Measurements from ENCODE around the gene KSR1.
"Not testable (repeated sequence)": the region's sequence is repeated elsewhere in the genome, so short reads cannot be mapped to it uniquely, and the experiment has no call there.

KSR1 gene

DNA sequence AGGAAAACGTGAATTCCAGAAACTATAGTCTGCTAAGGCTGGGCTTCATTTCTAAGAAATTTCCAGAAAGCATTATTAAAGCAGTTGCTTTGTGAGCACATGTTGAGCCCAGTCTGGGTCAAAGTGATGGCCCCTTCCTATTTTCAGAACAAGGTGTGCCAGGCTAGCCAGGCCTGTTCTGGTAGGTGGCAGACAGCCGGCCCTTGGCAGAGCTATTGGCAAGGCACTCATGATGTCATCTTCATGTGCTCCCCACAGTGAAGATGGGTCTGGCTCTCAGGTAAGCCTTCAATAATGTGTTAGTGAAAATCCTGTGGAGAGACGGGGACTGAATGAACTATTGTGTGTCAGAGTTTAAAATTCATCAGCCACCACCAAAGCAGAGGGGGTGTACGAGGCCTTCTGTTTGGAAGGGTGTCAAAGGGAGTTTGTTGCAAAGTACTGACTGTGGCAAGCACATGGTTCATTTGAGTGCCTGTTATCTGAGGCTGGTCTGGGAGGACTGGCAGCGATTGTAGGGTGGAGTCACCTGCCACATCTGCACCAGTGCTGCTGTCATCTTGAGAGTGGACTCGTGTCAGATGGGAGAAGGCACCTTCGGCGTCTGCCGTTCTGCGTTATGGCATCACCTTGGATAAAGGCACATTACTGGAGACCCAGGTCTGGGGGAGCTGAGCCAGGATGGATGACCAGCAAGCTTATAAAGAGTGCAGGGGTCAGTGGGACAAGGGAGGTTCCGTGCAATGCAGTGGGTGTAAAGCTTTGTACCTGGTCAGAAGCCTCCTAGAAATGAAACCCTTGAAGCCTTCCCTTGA is 43.4 kb downstream of the KSR1 start:
- ATAC-seq (no peak), DNase-seq (no peak)
- Mint-ChIP-seq H3K9me3 (peaks cover 15 to 18% of the 10 kb centered on the region in 2 donors), H3K27me3 (no peaks in the 10 kb centered on the region), H3K4me3 (no peak overlapping the region), H3K27ac (no peak overlapping the region), H3K4me1 (peaks cover 50% of the 10 kb centered on the region)

DNA sequence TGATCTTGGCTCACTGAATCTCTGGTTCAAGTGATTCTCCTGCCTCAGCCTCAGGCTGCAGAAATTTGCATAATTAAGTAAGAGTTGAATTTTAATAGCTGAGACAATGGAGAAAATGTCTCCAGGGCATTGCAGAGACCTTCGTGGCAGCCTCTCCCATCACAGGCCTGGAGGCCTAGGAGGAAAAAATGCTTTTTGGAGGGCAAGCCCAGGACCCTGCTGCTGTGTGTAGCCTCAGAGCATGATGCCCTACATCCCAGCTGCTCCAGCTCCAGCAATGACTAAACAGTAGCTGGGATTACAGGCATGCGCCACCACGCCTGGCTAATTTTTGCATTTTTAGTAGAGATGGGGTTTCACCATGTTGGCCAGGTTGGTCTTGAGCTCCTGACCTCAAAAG is 45.1 kb downstream of the KSR1 start:
- not testable (repeated sequence) for DNase-seq, H3K27me3 Mint-ChIP-seq, ATAC-seq, H3K27ac Mint-ChIP-seq, H3K4me3 Mint-ChIP-seq
- peaks cover 15 to 18% of the 10 kb centered on the region in 2 donors for H3K9me3 Mint-ChIP-seq
- peaks cover 50% of the 10 kb centered on the region for H3K4me1 Mint-ChIP-seq

DNA sequence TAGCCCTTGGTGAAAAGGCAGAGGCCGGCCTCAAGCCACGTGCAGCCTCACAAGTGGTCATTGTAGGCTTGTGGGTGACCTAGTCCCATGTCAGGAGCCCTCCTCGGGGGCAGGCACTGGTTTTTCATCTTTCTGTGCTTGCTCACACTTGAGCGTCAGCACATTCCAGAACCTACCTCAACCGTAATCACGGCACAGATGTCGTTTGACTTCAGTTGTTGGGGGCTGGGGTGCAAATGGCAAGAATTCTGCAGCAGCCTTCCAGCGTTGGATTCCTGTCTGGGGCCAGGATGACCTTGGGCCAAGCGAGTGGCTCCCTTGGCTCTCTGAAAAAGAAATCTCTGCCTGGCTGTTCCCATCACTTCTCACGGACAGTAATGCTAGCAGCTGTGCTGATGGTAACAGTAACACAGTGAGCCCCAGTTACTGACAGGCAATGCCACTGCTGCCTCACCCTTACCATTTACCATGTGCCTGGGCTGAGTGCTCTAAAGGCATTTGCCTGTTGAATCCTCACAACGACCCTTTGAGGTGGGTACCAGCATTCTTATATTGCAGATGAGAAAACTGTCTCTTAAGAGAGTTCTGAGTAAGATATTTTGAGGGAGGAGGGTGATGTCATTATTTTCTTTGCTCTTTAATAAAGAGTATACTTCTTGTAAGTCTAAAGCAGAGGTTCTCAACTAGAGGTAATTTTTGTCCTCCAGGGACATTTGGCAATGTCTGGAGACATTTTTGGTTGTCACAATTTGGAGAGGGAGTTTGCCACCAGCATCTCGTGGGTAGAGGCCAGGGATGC is 46.5 kb downstream of the KSR1 start:
- Mint-ChIP-seq H3K27ac (peak overlapping the region in 1 of 2 donors; percentile 61), H3K9me3 (peaks cover 15 to 18% of the 10 kb centered on the region in 2 donors)

DNA sequence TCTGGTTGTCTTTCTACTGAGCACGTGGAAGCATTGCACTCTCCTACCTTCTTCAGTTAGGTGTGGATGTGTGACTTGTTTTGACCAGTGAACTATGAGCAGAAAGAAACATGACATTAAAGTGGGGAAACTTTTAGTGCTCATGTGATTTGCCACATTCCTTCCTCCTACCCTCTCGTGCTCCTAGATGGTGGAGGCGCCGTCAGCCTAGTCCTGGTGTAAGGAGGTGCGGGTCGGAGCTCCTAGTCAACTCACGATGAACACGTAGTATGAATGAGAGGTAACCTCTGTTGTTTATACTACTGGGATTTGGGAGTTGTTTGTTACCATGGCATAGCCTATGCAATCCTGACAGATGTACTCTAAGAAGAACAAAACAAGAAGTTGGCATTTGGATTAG is 47.4 kb downstream of the KSR1 start:
- Mint-ChIP-seq H3K4me3 (no peak overlapping the region), H3K9me3 (peaks cover 15 to 18% of the 10 kb centered on the region in 2 donors), H3K4me1 (peaks cover 54% of the 10 kb centered on the region), H3K27me3 (no peaks in the 10 kb centered on the region), H3K27ac (no peak overlapping the region)
- no peak for DNase-seq
- ATAC-seq = no peak

More for the DNA sequence above, 46.5 kb downstream of the KSR1 start:
- Mint-ChIP-seq H3K4me1 (peaks cover 53% of the 10 kb centered on the region), H3K4me3 (no peak overlapping the region), H3K27me3 (no peaks in the 10 kb centered on the region)
- no peak for ATAC-seq
- DNase-seq = no peak

DNA sequence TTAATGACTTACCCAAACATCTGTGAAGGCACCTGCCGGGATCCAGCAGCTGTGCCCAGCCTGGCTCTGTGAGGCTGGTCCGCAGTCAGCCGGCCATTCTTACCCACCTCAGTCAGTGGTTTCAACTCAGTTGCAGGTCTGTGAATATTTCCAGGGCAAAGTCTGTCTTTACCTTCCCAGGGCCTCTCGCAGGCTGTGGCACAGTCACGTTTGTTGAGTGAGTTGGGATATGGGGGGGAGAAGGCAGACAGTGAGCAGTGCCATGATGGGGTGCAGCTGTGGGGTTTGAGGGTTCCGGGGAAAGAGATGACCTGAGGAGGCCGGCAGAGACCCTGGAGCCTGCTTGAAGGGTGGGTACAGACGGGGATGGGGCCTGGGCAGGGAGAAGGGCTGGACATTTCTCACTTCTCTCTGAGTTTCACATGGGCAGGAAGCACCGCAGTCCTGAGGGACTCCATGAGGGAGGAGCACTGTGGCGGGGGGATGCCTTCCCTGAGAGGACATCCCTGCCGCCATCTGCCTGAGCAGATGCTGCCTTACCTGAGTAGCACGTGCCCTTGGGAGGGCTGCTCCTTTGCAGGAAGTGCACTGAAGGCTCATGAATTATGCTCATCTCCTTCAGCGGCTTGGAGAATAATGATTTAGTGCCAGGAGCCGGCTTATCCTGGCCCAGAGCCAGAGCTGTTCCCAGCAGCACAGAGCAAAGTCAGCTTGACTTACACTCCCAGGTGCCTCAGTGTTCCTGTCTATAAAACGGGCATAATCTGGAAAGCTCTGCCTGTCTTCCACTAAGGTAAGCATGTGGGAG is 48.1 kb downstream of the KSR1 start:
- ATAC-seq (no peak), DNase-seq (no peak)
- H3K27ac Mint-ChIP-seq = peak overlapping the region in 1 of 2 donors; percentile 7
- H3K9me3 Mint-ChIP-seq = peaks cover 15 to 17% of the 10 kb centered on the region in 2 donors
- peaks cover 51% of the 10 kb centered on the region for H3K4me1 Mint-ChIP-seq
- H3K27me3 Mint-ChIP-seq = no peaks in the 10 kb centered on the region
- H3K4me3 Mint-ChIP-seq = no peak overlapping the region

DNA sequence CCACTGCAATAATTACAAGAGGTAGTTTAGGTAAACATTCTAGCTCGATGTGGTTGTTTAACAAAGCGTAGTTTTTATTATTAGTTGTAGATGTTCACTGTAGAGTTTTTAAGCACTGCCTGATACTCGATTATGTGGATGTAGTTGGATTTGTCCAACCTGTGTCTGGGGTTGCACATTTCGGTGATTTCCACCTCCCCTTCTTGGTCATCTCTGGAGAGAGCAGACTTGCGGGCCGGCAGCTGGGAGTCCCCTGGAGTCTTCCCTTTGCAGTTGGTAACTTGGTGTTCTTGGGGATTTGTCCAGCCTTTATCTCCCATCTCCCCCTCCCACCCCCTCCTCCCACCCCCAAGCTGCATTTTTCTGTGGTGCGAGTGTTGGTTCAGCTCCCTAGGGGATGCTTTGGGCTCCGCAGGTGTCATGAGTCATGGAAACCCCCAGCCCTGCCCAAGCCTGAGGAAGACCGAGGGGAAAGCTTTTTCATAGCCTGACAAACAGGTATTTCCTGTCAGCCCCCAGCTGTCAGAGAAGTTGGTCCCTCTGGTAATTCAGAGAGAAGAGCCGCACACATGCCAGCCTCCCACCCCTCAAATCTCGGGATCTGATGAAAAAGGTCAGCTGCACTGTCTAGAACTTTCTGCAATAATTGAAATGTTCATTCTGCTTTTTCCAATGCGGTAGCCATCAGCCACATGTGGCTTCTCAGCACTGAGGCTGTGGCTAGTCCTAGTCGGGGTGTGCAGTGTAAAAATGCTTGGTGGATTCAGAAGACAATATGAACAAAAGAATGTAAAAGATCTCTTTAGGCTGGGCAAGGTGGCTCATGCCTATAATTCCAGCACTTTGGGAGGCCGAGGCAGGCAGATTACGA is 50.3 kb downstream of the KSR1 start:
- peaks cover 0 to 3% of the 10 kb centered on the region in 2 donors for H3K9me3 Mint-ChIP-seq
- H3K4me3 Mint-ChIP-seq = peak overlapping the region; percentile 45 to 64
- H3K4me1 Mint-ChIP-seq = peaks cover 69% of the 10 kb centered on the region
- peak overlapping the region; percentile 50 to 69 for H3K27ac Mint-ChIP-seq
- no peaks in the 10 kb centered on the region for H3K27me3 Mint-ChIP-seq
- peak in 1 of 2 donors; percentile 15 for DNase-seq
- peak; percentile 72 for ATAC-seq

DNA sequence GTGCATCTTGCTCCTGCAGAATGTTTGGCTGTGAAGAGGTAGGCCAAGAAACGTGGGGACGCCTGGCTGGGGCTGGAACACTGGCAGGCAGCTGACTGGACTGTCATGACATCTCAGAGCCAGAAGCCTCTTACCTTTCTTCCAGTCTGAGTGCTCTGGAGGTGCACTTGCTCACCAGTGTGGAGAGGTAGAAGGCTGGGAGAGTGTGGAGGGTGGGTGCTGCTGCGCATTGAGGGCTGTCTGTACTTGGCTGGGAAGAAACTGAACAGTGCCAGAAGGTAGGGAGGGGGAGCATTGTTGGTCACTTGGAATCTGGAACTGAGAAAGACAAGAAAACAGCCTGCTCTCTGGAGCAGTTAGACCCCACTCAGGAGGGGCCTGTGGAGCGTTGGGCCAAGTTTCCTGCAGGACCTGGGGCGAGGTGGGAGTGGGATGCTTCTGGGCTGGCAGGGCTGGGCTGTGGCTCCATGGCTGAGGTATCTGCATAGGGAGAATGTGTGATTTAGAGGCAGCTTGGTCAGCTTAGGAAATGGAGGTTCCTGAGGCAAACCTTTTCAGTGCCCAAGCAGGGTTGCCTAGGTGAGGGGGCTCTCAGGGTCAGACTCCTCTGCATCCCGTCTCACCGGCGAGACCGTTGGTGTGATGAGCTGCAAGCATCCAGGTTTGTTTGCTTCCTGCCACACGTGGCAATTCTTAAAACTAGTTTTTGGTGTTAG is 55.1 kb downstream of the KSR1 start:
- H3K4me1 Mint-ChIP-seq = peaks cover 53% of the 10 kb centered on the region
- H3K27me3 Mint-ChIP-seq = no peaks in the 10 kb centered on the region
- peak overlapping the region in 1 of 2 donors; percentile 71 for H3K27ac Mint-ChIP-seq
- ATAC-seq = no peak
- no peak for DNase-seq
- H3K9me3 Mint-ChIP-seq = no peaks in the 10 kb centered on the region
- no peak overlapping the region for H3K4me3 Mint-ChIP-seq

DNA sequence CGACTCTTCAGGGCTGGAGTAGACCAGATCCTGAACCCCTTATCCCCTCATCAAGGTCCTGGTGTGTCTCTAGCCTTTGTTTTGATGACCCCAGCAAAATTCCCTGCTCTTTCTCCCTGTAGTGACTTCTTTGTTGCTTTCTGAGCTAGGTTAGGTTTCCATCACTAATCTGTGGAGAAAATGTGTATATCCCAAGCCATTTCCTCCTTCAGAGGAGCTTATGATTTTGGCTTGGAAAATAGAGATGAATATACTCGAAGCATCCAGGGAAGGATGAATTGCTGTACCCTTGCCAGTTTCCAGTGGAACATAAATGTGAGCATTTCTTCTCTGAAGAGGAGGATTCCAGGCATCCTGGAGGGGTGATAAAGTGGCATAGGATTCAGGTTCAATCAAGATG is 55.8 kb downstream of the KSR1 start:
- ATAC-seq = no peak
- H3K4me1 Mint-ChIP-seq = peaks cover 47% of the 10 kb centered on the region
- no peaks in the 10 kb centered on the region for H3K9me3 Mint-ChIP-seq
- H3K4me3 Mint-ChIP-seq = no peak overlapping the region
- H3K27ac Mint-ChIP-seq = no peak overlapping the region
- no peak for DNase-seq
- H3K27me3 Mint-ChIP-seq = no peaks in the 10 kb centered on the region

DNA sequence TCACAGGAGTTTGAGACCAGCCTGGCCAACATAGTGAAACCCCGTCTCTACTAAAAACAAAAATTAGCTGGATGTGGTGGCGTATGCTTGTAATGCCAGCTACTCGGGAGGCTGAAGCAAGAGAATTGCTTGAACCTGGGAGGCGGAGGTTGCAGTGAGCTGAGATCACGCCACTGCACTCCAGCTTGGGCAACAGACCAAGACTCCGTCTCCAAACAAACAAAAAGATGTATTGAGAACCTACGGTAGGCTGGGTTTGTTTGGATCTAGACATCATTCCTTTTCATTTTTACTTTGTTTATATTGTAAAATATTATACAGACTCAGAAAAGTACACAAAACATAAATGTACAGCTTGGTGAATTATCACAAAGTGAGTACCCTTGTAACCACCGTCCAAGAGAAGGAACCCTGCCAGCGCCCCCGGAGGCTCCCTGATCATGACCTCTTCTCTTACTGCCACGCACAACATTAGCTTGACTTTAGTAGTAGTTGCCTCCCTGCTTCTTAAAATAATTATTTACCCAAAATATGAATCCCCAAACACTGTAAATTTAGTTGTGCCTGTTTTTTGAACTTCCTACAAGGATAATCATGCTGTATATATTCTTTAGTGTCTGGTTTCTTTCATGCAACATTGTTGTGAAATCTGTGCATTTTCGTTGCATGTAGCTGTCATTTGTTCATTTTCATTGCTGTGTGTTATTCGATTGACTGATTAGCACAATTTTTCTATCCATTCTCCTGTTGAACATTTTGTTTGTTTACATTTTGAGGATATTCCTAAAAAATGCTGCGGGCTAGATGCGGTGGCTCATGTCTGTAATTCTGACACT is 56.5 kb downstream of the KSR1 start:
- no peak for ATAC-seq
- no peaks in the 10 kb centered on the region for H3K9me3 Mint-ChIP-seq
- H3K27ac Mint-ChIP-seq = no peak overlapping the region
- no peaks in the 10 kb centered on the region for H3K27me3 Mint-ChIP-seq
- no peak overlapping the region for H3K4me3 Mint-ChIP-seq
- H3K4me1 Mint-ChIP-seq = peaks cover 49% of the 10 kb centered on the region
- DNase-seq = no peak

DNA sequence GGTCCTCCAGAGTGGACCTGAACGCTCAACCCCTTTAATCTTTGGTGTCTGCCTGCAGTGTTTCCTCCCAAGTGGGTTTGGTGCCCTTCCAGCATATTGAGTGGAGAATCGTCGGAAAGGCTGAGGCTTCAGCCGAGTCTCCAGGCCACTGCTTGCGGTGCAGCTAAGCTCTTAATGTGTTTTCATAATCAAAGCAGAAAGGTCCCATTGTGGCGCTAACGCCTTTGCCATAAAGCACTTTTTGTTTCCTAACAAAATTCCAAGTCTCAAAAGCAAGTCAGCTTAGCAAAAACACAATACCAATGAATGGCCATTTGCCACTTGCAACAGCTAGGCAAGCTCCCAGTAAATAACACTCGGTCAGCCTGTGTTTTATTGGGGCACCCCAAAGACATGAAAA is 57.6 kb downstream of the KSR1 start:
- DNase-seq = no peak
- no peak for ATAC-seq
- Mint-ChIP-seq H3K4me1 (peaks cover 54% of the 10 kb centered on the region), H3K27me3 (no peaks in the 10 kb centered on the region), H3K9me3 (no peaks in the 10 kb centered on the region), H3K27ac (no peak overlapping the region), H3K4me3 (no peak overlapping the region)

DNA sequence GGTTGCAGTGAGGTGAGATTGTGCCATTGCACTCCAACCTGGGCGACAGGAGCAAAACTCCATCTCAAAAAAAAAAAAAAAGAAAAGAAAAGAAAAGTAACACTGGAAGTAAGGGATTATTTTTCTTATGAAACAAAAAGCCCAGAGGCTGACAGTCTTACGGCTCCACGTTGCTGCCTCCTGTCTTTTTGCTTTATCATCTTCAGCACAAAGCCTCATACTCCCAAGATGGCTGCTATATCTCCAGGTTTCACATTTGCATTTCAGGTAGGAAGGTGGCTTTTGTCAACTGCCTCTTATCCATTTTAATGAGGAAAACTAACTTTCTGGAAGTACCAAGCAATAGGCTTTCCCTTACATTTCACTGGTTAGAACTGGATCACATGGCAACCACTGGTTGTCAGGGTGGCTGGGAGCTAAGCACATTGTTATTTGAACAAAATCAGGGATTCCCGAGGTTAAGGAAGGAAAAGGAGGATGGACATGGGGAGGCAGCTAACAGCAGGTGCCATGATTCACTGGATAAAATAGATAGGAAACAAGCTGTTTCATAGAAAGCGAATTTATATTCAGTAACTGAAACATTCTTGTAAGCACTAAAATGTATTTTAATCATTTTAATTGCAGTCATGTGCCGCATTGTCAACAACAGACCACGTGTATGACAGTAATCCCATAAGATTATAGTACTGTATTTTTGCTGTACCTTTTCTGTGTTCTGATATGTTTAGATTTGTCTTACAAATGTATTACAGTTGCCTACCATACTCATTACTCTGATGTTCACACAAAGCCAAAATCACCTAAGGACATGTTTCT is 58.6 kb downstream of the KSR1 start:
- DNase-seq = no peak
- Mint-ChIP-seq H3K27me3 (no peaks in the 10 kb centered on the region), H3K27ac (no peak overlapping the region), H3K4me3 (no peak overlapping the region), H3K9me3 (no peaks in the 10 kb centered on the region), H3K4me1 (peaks cover 64% of the 10 kb centered on the region)
- ATAC-seq = no peak

DNA sequence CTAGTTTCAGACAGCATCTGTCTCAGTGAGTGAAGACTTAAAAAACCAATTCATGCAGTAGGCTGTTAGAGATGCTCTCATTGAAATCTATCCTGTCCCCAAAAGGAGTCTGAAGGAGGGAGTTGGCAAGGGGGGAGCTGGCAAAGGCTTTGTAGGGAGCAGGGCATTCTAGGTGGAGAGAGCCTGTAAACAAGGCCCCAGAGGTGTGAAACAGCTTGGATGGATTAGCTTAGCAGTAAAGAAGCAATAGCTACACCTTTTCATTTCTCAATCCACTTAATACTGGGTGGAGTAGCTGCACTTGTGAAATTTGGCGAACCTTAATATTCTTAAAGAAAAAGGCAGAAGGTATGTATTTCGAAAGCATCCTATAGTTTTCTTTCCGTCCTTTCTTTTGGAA is 61.8 kb downstream of the KSR1 start:
- Mint-ChIP-seq H3K27ac (peak overlapping the region in 1 of 2 donors; percentile 41), H3K4me1 (peaks cover 74% of the 10 kb centered on the region), H3K27me3 (no peaks in the 10 kb centered on the region), H3K4me3 (no peak overlapping the region), H3K9me3 (no peaks in the 10 kb centered on the region)
- no peak for DNase-seq
- ATAC-seq = no peak
